ENCODE measurements around the gene LOXL1. TPM values are rescaled to one million over a fixed set of nuclear protein-coding genes. Genes with fewer than 3 reads are reported as not detected.

The LOXL1 gene
- total and polyA plus RNA-seq, 2 of the 4 experiments (the other 2 are of a cell fraction), result 148 to 332 TPM

- Histone ChIP-seq H2AK9ac (replicated peaks; ENCODE audit: low read depth, low read length, poor library complexity) (peak overlapping the region; percentile 94), H3K79me1 (ENCODE audit: low read depth in 1 of 2, low read length in 2 of 2) (peaks cover 3 to 51% of the 10 kb centered on the region in 2 experiments; a peak in 3 of 4 replicates), H3K27ac (ENCODE audit: insufficient read depth, low read length) (peak overlapping the region; percentile 63), H3K23ac (ENCODE audit: low read depth, low read length) (peak overlapping the region; percentile 92), H3K9me1 (ENCODE audit: insufficient read depth, low read length) (peaks cover 42% of the 10 kb centered on the region), H2AFZ (replicated peaks; ENCODE audit: low read length, poor library complexity) (peak overlapping the region; percentile 65), H3K4me3 (ENCODE audit: insufficient read depth, low read depth, low read length) (no peak overlapping the region), H3K14ac (replicated peaks; ENCODE audit: low read depth, low read length) (peak overlapping the region; percentile 91), H4K8ac (ENCODE audit: low read depth in 2 of 2, low read length in 2 of 2) (peak overlapping the region; percentile 68 to 87), H3K27me3 (ENCODE audit: control insufficient read depth, insufficient read depth, low read length) (no peaks in the 10 kb centered on the region), H3K36me3 (ENCODE audit: control insufficient read depth, insufficient read depth, low read length) (no peaks in the 10 kb centered on the region), H4K5ac (ENCODE audit: low read depth, low read length) (peak overlapping the region; percentile 94; the same call in 1 of the 2 replicates), H3K4me1 (ENCODE audit: control insufficient read depth, insufficient read depth, low read length) (peaks cover 38% of the 10 kb centered on the region), H3K9ac (ENCODE audit: low read depth, low read length) (peak overlapping the region; percentile 8; the same call in 1 of the 2 replicates), H3K18ac (ENCODE audit: low read depth, low read length) (peak overlapping the region; percentile 52; the same call in 1 of the 2 replicates), H3K56ac (ENCODE audit: extremely low read depth, insufficient read depth, low read length) (peak overlapping the region; percentile 37; the same call in 1 of the 2 replicates), H2BK120ac (ENCODE audit: low read depth, low read length) (peak overlapping the region; percentile 94), H3K9me3 (ENCODE audit: control insufficient read depth, insufficient read depth, low read length) (no peaks in the 10 kb centered on the region), H2BK15ac (ENCODE audit: low read depth, low read length) (peak overlapping the region; percentile 91; the same call in 2 of the 3 replicates), H4K91ac (ENCODE audit: insufficient read depth, low read depth, low read length) (peak overlapping the region; percentile 80), H3K4me2 (ENCODE audit: low read depth, low read length) (peak overlapping the region; percentile 45), H2AK5ac (ENCODE audit: low read depth, low read length) (peak overlapping the region; percentile 94), H2BK20ac (ENCODE audit: low read depth, low read length) (peak overlapping the region; percentile 90), H3K4ac (ENCODE audit: low read depth, low read length) (peak overlapping the region; percentile 97), H2BK5ac (ENCODE audit: low read depth, low read length, poor library complexity, severe bottlenecking) (peak overlapping the region; percentile 94), H4K20me1 (ENCODE audit: insufficient read depth, low read length) (no peaks in the 10 kb centered on the region)
- WGBS, 2 experiments (ENCODE audit: extremely low coverage in 2 of 2, insufficient read length in 1 of 2), result no CpG with 5 or more reads among the region's 9 CpGs
- BruUV-seq (replicated peaks), result no TSS peak
- dilution Hi-C loops (cut with HindIII; ENCODE audit: low sequenced_read_pairs, unreplicated experiment) (no loop called here), in situ Hi-C loops (cut with MboI; ENCODE audit: low sequenced_read_pairs) (no loop called here), intact Hi-C loops (cut with micrococcal nuclease) (no loop called here)
- DNase-seq (peak; percentile 86), ATAC-seq (ENCODE audit: low read depth) (peak; percentile 49)
- TF ChIP-seq FOS (IDR thresholded peaks at IDR 0.05; ENCODE audit: low read depth, low read length) (peak; percentile 72), ELK1 (IDR thresholded peaks at IDR 0.05; ENCODE audit: borderline replicate concordance, low read depth, low read length) (no peak), MXI1 (IDR thresholded peaks at IDR 0.05; ENCODE audit: borderline replicate concordance, low read depth, low read length) (peak; percentile 43; the same call in 1 of the 2 replicates)
- ChIA-PET CTCF (no interaction called here), POLR2A (ENCODE audit: unreplicated experiment) (no interaction called here)
Measured at GRCh38 chr15:73989001-73989798, 62.9 kb downstream of the LOXL1 start.
